HEK293 (cell line): Measurements from ENCODE around the gene IRS1.

Experiments
- CTCF ChIA-PET: fragments of 350-600 bp; formaldehyde crosslinking; extraction: SDS; loops from one replicate; lab custom pipeline; 2021; ENCODE audit warnings: antibody characterized with exemption; lab: Yijun Ruan, JAX
- POLR2A ChIA-PET: fragments of 300-600 bp; formaldehyde crosslinking; extraction: SDS; loops from one replicate; lab custom pipeline; 2020; ENCODE audit warnings: antibody characterized with exemption, inconsistent platforms; lab: Yijun Ruan, JAX
- H3K27ac ChIP-seq: fragments of 200-500 bp; sonication (Bioruptor generic); 2 replicates; pipeline ENCODE4 v1.5.1; 2014; ENCODE audit warnings: low read depth, low read length, control low read depth, inconsistent platforms; ENCODE audit errors: extremely low read depth
- H3K36me3 ChIP-seq, 2 experiments: fragments of 200-500 bp in 1 of 2; sonication (Bioruptor generic) in 1 of 2; 1 replicate in 1 of 2; 2 replicates in 1 of 2; pipeline ENCODE4 v1.5.1; 2014 to 2017; ENCODE audit warnings: inconsistent platforms in 2 of 2, low read length in 2 of 2; ENCODE audit not compliant: control insufficient read depth in 2 of 2, insufficient read depth in 1 of 2
- H3K4me1 ChIP-seq: fragments of 200-500 bp; sonication (Bioruptor generic); 2 replicates; pipeline ENCODE4 v1.5.1; 2014; ENCODE audit warnings: mild to moderate bottlenecking, low read length, inconsistent platforms; ENCODE audit not compliant: control insufficient read depth, insufficient read depth
- H3K4me3 ChIP-seq: 2 replicates; pipeline ENCODE4 v1.5.1; 2011; ENCODE audit warnings: low read depth, mild to moderate bottlenecking, control low read depth, low read length, moderate library complexity
- H3K9me3 ChIP-seq: fragments of 200-500 bp; sonication (Bioruptor generic); 2 replicates; pipeline ENCODE4 v1.5.1; 2014; ENCODE audit warnings: low read depth, low read length, inconsistent platforms; ENCODE audit not compliant: control insufficient read depth, insufficient read depth
- BCL11B ChIP-seq: fragments of 450-650 bp; formaldehyde crosslinking; IDR thresholded peaks from 2 replicates; pipeline ENCODE4 v1.5.1; 2016; ENCODE audit warnings: low read depth, missing biosample characterization, missing genetic modification characterization
- KLF10 ChIP-seq: fragments of 450-650 bp; IDR thresholded peaks from 2 replicates; pipeline ENCODE4 v1.5.1; 2018; ENCODE audit warnings: missing biosample characterization, mild to moderate bottlenecking, missing genetic modification characterization
- KLF9 ChIP-seq: fragments of 450-650 bp; formaldehyde crosslinking; IDR thresholded peaks from 2 replicates; pipeline ENCODE4 v1.5.1; 2016; ENCODE audit warnings: missing biosample characterization, missing genetic modification characterization, low read depth
- MYNN ChIP-seq: fragments of 450-650 bp; formaldehyde crosslinking; IDR thresholded peaks from 2 replicates; pipeline ENCODE4 v1.5.1; 2016; ENCODE audit warnings: missing biosample characterization, missing genetic modification characterization, borderline replicate concordance
- OSR2 ChIP-seq: fragments of 450-650 bp; formaldehyde crosslinking; IDR thresholded peaks from 2 replicates; pipeline ENCODE4 v1.5.1; 2016; ENCODE audit warnings: missing biosample characterization, missing genetic modification characterization
- OVOL3 ChIP-seq: fragments of 450-650 bp; formaldehyde crosslinking; IDR thresholded peaks from 2 replicates; pipeline ENCODE4 v1.5.1; 2016; ENCODE audit warnings: missing biosample characterization, missing genetic modification characterization
- PRDM6 ChIP-seq: fragments of 450-650 bp; formaldehyde crosslinking; IDR thresholded peaks from 2 replicates; pipeline ENCODE4 v1.5.1; 2017; ENCODE audit warnings: missing biosample characterization, missing genetic modification characterization
- ZBTB1 ChIP-seq: fragments of 450-650 bp; formaldehyde crosslinking; IDR thresholded peaks from 2 replicates; pipeline ENCODE4 v1.5.1; 2016; ENCODE audit warnings: missing biosample characterization, missing genetic modification characterization
- ZBTB21 ChIP-seq: fragments of 450-650 bp; formaldehyde crosslinking; IDR thresholded peaks from 2 replicates; pipeline ENCODE4 v1.5.1; 2017; ENCODE audit warnings: missing biosample characterization, missing genetic modification characterization
- ZBTB7A ChIP-seq: fragments of 450-650 bp; formaldehyde crosslinking; IDR thresholded peaks from 2 replicates; pipeline ENCODE4 v1.5.1; 2016; ENCODE audit warnings: low read depth, missing biosample characterization, missing genetic modification characterization
- ZFP3 ChIP-seq: fragments of 450-650 bp; formaldehyde crosslinking; IDR thresholded peaks from 2 replicates; pipeline ENCODE4 v1.5.1; 2016; ENCODE audit warnings: low read depth, missing biosample characterization, missing genetic modification characterization
- ZNF140 ChIP-seq: fragments of 450-650 bp; formaldehyde crosslinking; IDR thresholded peaks from 2 replicates; pipeline ENCODE4 v1.5.1; 2016; ENCODE audit warnings: missing biosample characterization, missing genetic modification characterization
- ZNF148 ChIP-seq: fragments of 450-650 bp; formaldehyde crosslinking; IDR thresholded peaks from 2 replicates; pipeline ENCODE4 v1.5.0; 2017; ENCODE audit warnings: missing biosample characterization, missing genetic modification characterization, borderline replicate concordance
- ZNF311 ChIP-seq: fragments of 450-650 bp; formaldehyde crosslinking; IDR thresholded peaks from 2 replicates; pipeline ENCODE4 v1.5.1; 2017; ENCODE audit warnings: missing biosample characterization, missing genetic modification characterization, borderline replicate concordance
- ZNF341 ChIP-seq: fragments of 450-650 bp; formaldehyde crosslinking; IDR thresholded peaks from 2 replicates; pipeline ENCODE4; 2016; ENCODE audit warnings: low read depth, missing biosample characterization, missing genetic modification characterization
- ZNF366 ChIP-seq: fragments of 450-650 bp; formaldehyde crosslinking; conservative IDR thresholded peaks from 2 replicates; pipeline ENCODE4 v1.5.1; 2016; ENCODE audit warnings: missing biosample characterization, missing genetic modification characterization
- ZNF404 ChIP-seq: fragments of 450-650 bp; formaldehyde crosslinking; IDR thresholded peaks from 2 replicates; pipeline ENCODE4 v1.5.1; 2017; ENCODE audit warnings: missing biosample characterization, missing genetic modification characterization
- ZNF501 ChIP-seq: fragments of 450-650 bp; formaldehyde crosslinking; IDR thresholded peaks from 2 replicates; pipeline ENCODE4 v1.5.1; 2016; ENCODE audit warnings: missing biosample characterization, missing genetic modification characterization
- ZNF510 ChIP-seq: fragments of 450-650 bp; formaldehyde crosslinking; IDR thresholded peaks from 2 replicates; pipeline ENCODE4 v1.5.1; 2018; ENCODE audit warnings: mild to moderate bottlenecking, missing genetic modification characterization, missing biosample characterization; ENCODE audit not compliant: insufficient replicate concordance
- ZNF544 ChIP-seq: fragments of 450-650 bp; formaldehyde crosslinking; IDR thresholded peaks from 2 replicates; pipeline ENCODE4 v1.5.0; 2017; ENCODE audit warnings: missing biosample characterization, missing genetic modification characterization
- ZNF600 ChIP-seq: fragments of 450-650 bp; formaldehyde crosslinking; IDR thresholded peaks from 2 replicates; pipeline ENCODE4 v1.5.1; 2016; ENCODE audit warnings: missing biosample characterization, missing genetic modification characterization
- ZNF621 ChIP-seq: fragments of 450-650 bp; formaldehyde crosslinking; IDR thresholded peaks from 2 replicates; pipeline ENCODE4 v1.5.1; 2017; ENCODE audit warnings: missing biosample characterization, missing genetic modification characterization
- ZNF626 ChIP-seq: fragments of 450-650 bp; sonication (Bioruptor Pico); formaldehyde crosslinking; IDR thresholded peaks from 2 replicates; pipeline ENCODE4 v1.5.1; 2018; ENCODE audit warnings: missing biosample characterization, missing genetic modification characterization, inconsistent platforms
- ZNF660 ChIP-seq: fragments of 450-650 bp; IDR thresholded peaks from 2 replicates; pipeline ENCODE4 v1.5.1; 2018; ENCODE audit warnings: missing biosample characterization, mild to moderate bottlenecking, missing genetic modification characterization
- ZNF677 ChIP-seq: fragments of 450-650 bp; IDR thresholded peaks from 2 replicates; pipeline ENCODE4 v1.5.0; 2018; ENCODE audit warnings: missing biosample characterization, mild to moderate bottlenecking, missing genetic modification characterization, moderate library complexity
- ZNF776 ChIP-seq: fragments of 450-650 bp; formaldehyde crosslinking; IDR thresholded peaks from 2 replicates; pipeline ENCODE4 v1.5.0; 2017; ENCODE audit warnings: missing biosample characterization, missing genetic modification characterization, borderline replicate concordance
- ZNF791 ChIP-seq: fragments of 450-650 bp; formaldehyde crosslinking; IDR thresholded peaks from 2 replicates; pipeline ENCODE4 v1.5.1; 2016; ENCODE audit warnings: missing biosample characterization, missing genetic modification characterization

The IRS1 gene

DNA sequence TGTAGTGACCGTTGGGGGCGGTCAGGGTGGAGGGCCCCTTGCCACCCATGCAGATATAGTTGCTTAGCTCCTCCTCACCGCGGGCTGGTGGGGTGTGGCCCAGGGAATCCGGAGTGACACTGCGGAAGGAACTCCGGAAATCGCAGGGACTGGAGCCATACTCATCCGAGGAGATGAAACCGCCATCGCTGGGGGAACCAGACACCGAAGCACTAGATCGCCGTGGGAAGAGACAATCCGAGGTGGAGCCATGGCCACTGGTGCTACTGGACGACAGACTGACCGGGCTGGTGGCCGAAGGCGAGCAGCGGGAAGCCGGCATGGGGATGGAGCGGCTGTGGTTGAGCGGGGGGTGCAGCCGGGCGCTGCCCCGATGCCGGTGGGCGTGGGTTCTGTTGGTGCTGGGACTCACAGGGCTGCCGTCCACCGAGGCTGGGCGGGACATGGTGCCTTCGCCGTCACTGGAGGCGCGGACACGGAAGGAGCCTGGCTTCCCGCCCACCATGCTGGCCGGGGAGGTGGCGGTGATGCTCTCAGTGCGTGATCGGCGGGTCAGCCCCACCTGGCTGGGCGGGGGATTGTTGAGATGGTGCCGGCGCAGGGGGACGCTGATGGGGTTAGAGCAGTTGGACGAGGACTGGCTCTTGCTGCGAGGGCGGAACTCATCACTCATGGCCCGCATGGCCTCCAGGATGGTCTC, 2.2 kb downstream of the IRS1 start:
- ChIA-PET CTCF (interaction anchor here (0.6 kb wide), 1 partner anchor 67 kb away, joined by 4 read pairs; no protein-coding TSS in a partner anchor), POLR2A (no interaction called here)
- no peak overlapping the region for H3K27ac ChIP-seq
- H3K4me3 ChIP-seq: no peak overlapping the region
- peaks cover 14% of the 10 kb centered on the region for H3K4me1 ChIP-seq
- no peaks in the 10 kb centered on the region for H3K9me3 ChIP-seq
- peaks cover 0 to 31% of the 10 kb centered on the region in 2 experiments; a peak in 1 of 3 replicates for H3K36me3 ChIP-seq
- TF ChIP-seq OVOL3 (tag by site-specific recombination): no peak
- no peak for TF ChIP-seq ZBTB1 (tag by site-specific recombination)
- TF ChIP-seq ZNF140 (tag by site-specific recombination): no peak
- no peak for TF ChIP-seq ZNF501 (tag by site-specific recombination)
- TF ChIP-seq ZNF544 (tag by site-specific recombination): no peak
- TF ChIP-seq ZNF776 (tag by site-specific recombination): no peak
- TF ChIP-seq ZNF366: no peak
- TF ChIP-seq ZNF600 (tag by site-specific recombination): no peak
- no peak for TF ChIP-seq ZNF341
- TF ChIP-seq ZNF311 (tag by site-specific recombination): no peak
- TF ChIP-seq ZNF677 (tag by site-specific recombination): no peak

DNA sequence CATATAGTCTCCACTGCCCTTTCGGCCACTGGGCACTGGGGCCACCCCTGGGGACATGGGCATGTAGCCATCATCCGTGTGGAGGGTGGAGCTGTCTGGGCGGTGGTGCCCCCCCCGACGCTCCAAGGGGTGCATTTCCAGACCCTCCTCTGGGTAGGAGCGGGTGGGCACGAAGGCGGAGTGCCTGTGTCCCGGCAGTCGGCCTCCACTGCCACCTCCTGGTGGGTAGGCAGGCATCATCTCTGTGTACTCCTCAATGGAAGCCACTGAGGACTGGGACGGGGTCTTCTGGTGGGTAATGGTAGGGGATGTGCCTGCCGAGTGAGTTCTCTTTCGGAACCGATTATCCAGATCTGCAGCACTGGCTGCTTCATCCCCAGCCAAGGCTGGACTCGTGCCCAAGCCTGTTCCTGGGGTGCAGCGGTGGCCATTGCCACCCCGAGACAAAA, 2.8 kb downstream of the IRS1 start:
- no peak overlapping the region for H3K4me3 ChIP-seq
- H3K27ac ChIP-seq: no peak overlapping the region
- ChIA-PET CTCF (interaction anchor here (0.6 kb wide), 1 partner anchor 67 kb away, joined by 4 read pairs; no protein-coding TSS in a partner anchor), POLR2A (interaction anchor here (1.2 kb wide), 1 partner anchor 24 kb away, joined by 3 read pairs; no protein-coding TSS in a partner anchor)
- H3K36me3 ChIP-seq: peaks cover 0 to 31% of the 10 kb centered on the region in 2 experiments; a peak in 1 of 3 replicates
- H3K4me1 ChIP-seq: peaks cover 19% of the 10 kb centered on the region
- no peaks in the 10 kb centered on the region for H3K9me3 ChIP-seq
- TF ChIP-seq ZNF791 (tag by site-specific recombination) (no peak), ZBTB7A (tag by site-specific recombination) (no peak), ZNF404 (tag by site-specific recombination) (no peak), ZNF501 (tag by site-specific recombination) (no peak), KLF9 (tag by site-specific recombination) (no peak), BCL11B (no peak), ZNF621 (tag by site-specific recombination) (no peak), ZNF626 (no peak)
- TF ChIP-seq, all 188 proteins: peak for 0

GRCh38 chr2:226796012-226796839, 3.4 kb downstream of the IRS1 start:
- H3K27ac ChIP-seq: no peak overlapping the region
- no peak overlapping the region for H3K4me3 ChIP-seq
- CTCF ChIA-PET: interaction anchor here (0.7 kb wide), 1 partner anchor 298 kb away, joined by 3 read pairs; no protein-coding TSS in a partner anchor
- peaks cover 19% of the 10 kb centered on the region for H3K4me1 ChIP-seq
- POLR2A ChIA-PET: interaction anchor here (1.2 to 1.4 kb wide), 2 partner anchors 23 to 54 kb away, joined by 3 read pairs; no protein-coding TSS in a partner anchor
- H3K36me3 ChIP-seq: peaks cover 0 to 31% of the 10 kb centered on the region in 2 experiments; a peak in 1 of 3 replicates
- no peaks in the 10 kb centered on the region for H3K9me3 ChIP-seq
- TF ChIP-seq PRDM6 (tag by site-specific recombination) (no peak), ZNF660 (tag by site-specific recombination) (no peak), ZFP3 (tag by site-specific recombination) (no peak), BCL11B (no peak), ZBTB21 (tag by site-specific recombination) (no peak), ZBTB1 (tag by site-specific recombination) (no peak), MYNN (no peak), ZNF148 (no peak), KLF10 (tag by site-specific recombination) (no peak), OSR2 (no peak), ZNF510 (tag by site-specific recombination) (no peak)
